ENCODE measurements around the gene SDC3. TPM values are rescaled to one million over a fixed set of nuclear protein-coding genes. Genes with fewer than 3 reads are reported as not detected.

The SDC3 gene
- total RNA-seq, 1 experiment from 2014 or later, result 32.3 TPM

- H3K27ac Mint-ChIP-seq, result no peak overlapping the region
- H3K4me3 Mint-ChIP-seq, result no peak overlapping the region
- H3K36me3 Mint-ChIP-seq, result no peaks in the 10 kb centered on the region
- ChIA-PET POLR2A (no interaction called here), CTCF (interaction anchor here (0.6 to 4.1 kb wide), 5 partner anchors 62 to 205 kb away, joined by 3 to 21 read pairs (median 5); no protein-coding TSS in a partner anchor)
- TF ChIP-seq SOX15 (CRISPR knock-in tag; IDR thresholded peaks at IDR 0.05), result no peak
- TF ChIP-seq, protein P1, sequence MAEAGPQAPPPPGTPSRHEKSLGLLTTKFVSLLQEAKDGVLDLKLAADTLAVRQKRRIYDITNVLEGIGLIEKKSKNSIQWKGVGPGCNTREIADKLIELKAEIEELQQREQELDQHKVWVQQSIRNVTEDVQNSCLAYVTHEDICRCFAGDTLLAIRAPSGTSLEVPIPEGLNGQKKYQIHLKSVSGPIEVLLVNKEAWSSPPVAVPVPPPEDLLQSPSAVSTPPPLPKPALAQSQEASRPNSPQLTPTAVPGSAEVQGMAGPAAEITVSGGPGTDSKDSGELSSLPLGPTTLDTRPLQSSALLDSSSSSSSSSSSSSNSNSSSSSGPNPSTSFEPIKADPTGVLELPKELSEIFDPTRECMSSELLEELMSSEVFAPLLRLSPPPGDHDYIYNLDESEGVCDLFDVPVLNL (CRISPR knock-in tag; IDR thresholded peaks at IDR 0.05; ENCODE audit: borderline replicate concordance, low read depth), result no peak
- TF ChIP-seq, protein P2, sequence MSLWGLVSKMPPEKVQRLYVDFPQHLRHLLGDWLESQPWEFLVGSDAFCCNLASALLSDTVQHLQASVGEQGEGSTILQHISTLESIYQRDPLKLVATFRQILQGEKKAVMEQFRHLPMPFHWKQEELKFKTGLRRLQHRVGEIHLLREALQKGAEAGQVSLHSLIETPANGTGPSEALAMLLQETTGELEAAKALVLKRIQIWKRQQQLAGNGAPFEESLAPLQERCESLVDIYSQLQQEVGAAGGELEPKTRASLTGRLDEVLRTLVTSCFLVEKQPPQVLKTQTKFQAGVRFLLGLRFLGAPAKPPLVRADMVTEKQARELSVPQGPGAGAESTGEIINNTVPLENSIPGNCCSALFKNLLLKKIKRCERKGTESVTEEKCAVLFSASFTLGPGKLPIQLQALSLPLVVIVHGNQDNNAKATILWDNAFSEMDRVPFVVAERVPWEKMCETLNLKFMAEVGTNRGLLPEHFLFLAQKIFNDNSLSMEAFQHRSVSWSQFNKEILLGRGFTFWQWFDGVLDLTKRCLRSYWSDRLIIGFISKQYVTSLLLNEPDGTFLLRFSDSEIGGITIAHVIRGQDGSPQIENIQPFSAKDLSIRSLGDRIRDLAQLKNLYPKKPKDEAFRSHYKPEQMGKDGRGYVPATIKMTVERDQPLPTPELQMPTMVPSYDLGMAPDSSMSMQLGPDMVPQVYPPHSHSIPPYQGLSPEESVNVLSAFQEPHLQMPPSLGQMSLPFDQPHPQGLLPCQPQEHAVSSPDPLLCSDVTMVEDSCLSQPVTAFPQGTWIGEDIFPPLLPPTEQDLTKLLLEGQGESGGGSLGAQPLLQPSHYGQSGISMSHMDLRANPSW (CRISPR knock-in tag; conservative IDR thresholded peaks at IDR 0.05; ENCODE audit: low read depth), result no peak
- TF ChIP-seq ETV6 (CRISPR knock-in tag; IDR thresholded peaks at IDR 0.05), result no peak
- no peak for TF ChIP-seq JUN (CRISPR knock-in tag; IDR thresholded peaks at IDR 0.05)
- no peak for TF ChIP-seq USF2 (CRISPR knock-in tag; IDR thresholded peaks at IDR 0.05)
- H3K27me3 Mint-ChIP-seq (ENCODE audit: low read depth), result no peaks in the 10 kb centered on the region
- DNase-seq (ENCODE audit: low spot score), result no peak
- no peaks in the 10 kb centered on the region for H3K9me3 Mint-ChIP-seq
- peaks cover 5% of the 10 kb centered on the region for H3K4me1 Mint-ChIP-seq
- no peak for ATAC-seq
Measured at GRCh38 chr1:30923597-30923996, 15.0 kb upstream of the SDC3 start.

DNA sequence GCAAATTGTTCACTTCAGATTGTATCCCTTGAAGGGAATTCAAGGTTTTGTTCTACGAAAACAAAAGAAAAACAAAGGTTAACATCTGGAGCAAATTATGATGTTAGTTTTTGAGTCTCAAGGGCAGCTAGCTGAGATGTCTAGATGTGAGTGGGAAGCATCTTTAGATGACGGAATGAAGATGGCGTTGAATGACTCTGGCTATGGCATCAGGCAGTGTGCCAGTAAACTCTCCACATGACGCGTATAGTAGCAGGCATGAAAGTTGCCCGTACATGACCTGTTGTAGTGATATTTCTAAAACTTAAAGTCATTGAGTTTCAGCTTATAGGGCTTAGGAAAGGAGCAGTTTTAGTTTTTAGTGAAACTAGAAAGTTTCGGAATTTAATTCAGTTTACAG lies 12.3 kb upstream of the SDC3 start:
- no peaks in the 10 kb centered on the region for H3K4me1 Mint-ChIP-seq
- ChIA-PET POLR2A (interaction anchor here (0.6 to 1.1 kb wide), 2 partner anchors 13 to 1774 kb away, joined by 3 to 5 read pairs; no protein-coding TSS in a partner anchor), CTCF (interaction anchor here (1.0 to 4.0 kb wide), 3 partner anchors 10 to 191 kb away, joined by 3 to 27 read pairs (median 3); no protein-coding TSS in a partner anchor)
- no peaks in the 10 kb centered on the region for H3K36me3 Mint-ChIP-seq
- no peak for ATAC-seq
- DNase-seq (ENCODE audit: low spot score), result no peak
- no peak for TF ChIP-seq NFYB (CRISPR knock-in tag; conservative IDR thresholded peaks at IDR 0.05; ENCODE audit: low read depth)
- H3K9me3 Mint-ChIP-seq, result no peaks in the 10 kb centered on the region
- H3K27ac Mint-ChIP-seq, result no peak overlapping the region
- no peaks in the 10 kb centered on the region for H3K27me3 Mint-ChIP-seq (ENCODE audit: low read depth)
- H3K4me3 Mint-ChIP-seq, result no peak overlapping the region

DNA sequence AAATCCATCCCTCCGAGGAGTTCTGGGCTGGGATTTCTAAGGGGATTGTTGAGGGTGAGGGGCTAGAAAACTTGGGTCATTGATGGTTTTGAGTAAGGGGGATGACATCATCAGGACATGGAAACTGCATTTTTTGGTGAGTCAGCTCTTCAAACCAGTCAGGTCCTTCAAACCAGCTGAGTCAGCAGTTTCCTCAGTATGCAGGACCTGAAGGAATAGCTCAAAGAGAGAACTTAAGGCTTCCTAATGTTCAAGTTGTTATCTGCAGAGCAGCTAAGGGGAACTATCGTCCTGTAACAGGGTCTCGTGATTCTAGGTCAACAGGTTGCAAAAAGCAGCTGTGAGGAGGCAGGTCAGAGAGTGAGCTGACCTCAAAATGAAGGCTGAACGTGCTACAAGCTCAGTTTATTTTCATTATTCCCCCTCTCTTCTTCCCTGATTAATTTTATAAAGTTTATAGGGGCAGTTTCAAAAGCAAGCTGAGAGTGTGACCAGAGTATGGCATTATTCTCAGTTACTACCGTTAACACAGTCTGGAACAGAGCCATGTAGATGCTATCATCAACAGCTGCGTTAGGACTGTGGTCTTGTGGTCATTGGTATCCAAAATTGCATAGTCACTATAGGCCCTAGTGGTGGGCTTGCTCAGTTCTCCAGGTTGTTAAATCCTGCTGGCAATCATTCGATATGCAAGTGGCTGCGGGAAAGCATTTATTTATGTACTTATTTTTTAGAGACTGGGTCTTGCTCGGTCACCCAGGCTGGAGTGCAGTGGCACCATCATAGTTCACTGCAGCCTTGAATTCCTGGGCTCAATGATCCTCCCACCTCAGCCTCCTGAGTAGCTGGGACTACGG lies 10.7 kb upstream of the SDC3 start:
- Mint-ChIP-seq H3K4me1 (no peaks in the 10 kb centered on the region), H3K9me3 (no peaks in the 10 kb centered on the region), H3K4me3 (no peak overlapping the region), H3K36me3 (no peaks in the 10 kb centered on the region), H3K27ac (no peak overlapping the region), H3K27me3 (ENCODE audit: low read depth) (no peaks in the 10 kb centered on the region)
- ATAC-seq, result peak; percentile 39
- ChIA-PET CTCF (interaction anchor here (0.9 to 4.0 kb wide), 11 partner anchors 8 to 276 kb away, joined by 3 to 27 read pairs (median 5); no protein-coding TSS in a partner anchor), POLR2A (interaction anchor here (0.7 kb wide), 1 partner anchor 116 kb away, joined by 5 read pairs; no protein-coding TSS in a partner anchor)
- no peak for TF ChIP-seq JAZF1 (CRISPR knock-in tag; IDR thresholded peaks at IDR 0.05)
- DNase-seq (ENCODE audit: low spot score), result no peak

DNA sequence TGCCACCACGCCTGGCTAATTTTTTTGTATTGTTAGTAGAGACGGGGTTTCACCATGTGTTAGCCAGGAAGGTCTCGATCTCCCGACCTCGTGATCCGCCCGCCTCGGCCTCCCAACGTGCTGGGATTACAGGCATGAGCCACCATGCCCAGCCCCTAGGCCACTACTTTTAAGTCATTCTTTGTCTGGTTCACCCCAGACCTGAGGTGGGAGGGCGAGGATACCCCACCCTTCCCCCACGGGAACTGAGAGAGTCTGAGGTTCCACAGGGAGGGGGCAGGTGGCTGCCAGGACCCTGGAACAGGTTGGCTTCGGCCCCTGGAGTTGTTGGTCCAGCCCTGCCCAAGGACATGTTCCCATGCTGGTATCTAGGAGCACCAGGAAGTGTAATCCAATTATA lies 7.7 kb upstream of the SDC3 start:
- no peak overlapping the region for H3K4me3 Mint-ChIP-seq
- no peaks in the 10 kb centered on the region for H3K36me3 Mint-ChIP-seq
- H3K27ac Mint-ChIP-seq, result no peak overlapping the region
- H3K9me3 Mint-ChIP-seq, result no peaks in the 10 kb centered on the region
- H3K4me1 Mint-ChIP-seq, result no peaks in the 10 kb centered on the region
- POLR2A ChIA-PET, result no interaction called here
- TF ChIP-seq, protein P3, sequence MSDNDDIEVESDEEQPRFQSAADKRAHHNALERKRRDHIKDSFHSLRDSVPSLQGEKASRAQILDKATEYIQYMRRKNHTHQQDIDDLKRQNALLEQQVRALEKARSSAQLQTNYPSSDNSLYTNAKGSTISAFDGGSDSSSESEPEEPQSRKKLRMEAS (CRISPR knock-in tag; IDR thresholded peaks at IDR 0.05), result no peak
- TF ChIP-seq, protein P4, sequence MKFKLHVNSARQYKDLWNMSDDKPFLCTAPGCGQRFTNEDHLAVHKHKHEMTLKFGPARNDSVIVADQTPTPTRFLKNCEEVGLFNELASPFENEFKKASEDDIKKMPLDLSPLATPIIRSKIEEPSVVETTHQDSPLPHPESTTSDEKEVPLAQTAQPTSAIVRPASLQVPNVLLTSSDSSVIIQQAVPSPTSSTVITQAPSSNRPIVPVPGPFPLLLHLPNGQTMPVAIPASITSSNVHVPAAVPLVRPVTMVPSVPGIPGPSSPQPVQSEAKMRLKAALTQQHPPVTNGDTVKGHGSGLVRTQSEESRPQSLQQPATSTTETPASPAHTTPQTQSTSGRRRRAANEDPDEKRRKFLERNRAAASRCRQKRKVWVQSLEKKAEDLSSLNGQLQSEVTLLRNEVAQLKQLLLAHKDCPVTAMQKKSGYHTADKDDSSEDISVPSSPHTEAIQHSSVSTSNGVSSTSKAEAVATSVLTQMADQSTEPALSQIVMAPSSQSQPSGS (CRISPR knock-in tag; IDR thresholded peaks at IDR 0.05; ENCODE audit: borderline replicate concordance, low read depth), result no peak
- DNase-seq (ENCODE audit: low spot score) (peak; percentile 1), ATAC-seq (no peak)
- CTCF ChIA-PET, result interaction anchor here (9.0 to 17.8 kb wide), 2 partner anchors 117 to 131 kb away, joined by 134 to 606 read pairs; no protein-coding TSS in a partner anchor
- no peaks in the 10 kb centered on the region for H3K27me3 Mint-ChIP-seq (ENCODE audit: low read depth)

Data from WTC11 (cell line).